Motor neuron (in vitro differentiated cells): ENCODE results near the gene GLCE. TPM values are rescaled to one million over a fixed set of nuclear protein-coding genes. Genes with fewer than 3 reads are reported as not detected.

Experiments
- ATAC-seq, 8 experiments: fragments of 200-7000 bp; cut with Tn5 transposase; replicated peaks in 6 of 8; 2 replicates each; pipeline ENCODE4 v1.8.0; 2021; ENCODE audit warnings: mild to moderate bottlenecking in 8 of 8, moderate library complexity in 8 of 8
- H3K27ac ChIP-seq, 2 donors: fragments of 250-450 bp; sonication (Bioruptor Pico); 2 replicates each; pipeline ENCODE4 v1.9.0; 2021; ENCODE audit warnings: antibody characterized with exemption in 2 of 2, mild to moderate bottlenecking in 2 of 2, moderate library complexity in 1 of 2
- H3K4me1 ChIP-seq, 2 donors: fragments of 250-450 bp; sonication (Bioruptor Pico); replicated peaks in 1 of 2; 2 replicates each; pipeline ENCODE4 v1.6.1; 2021; ENCODE audit warnings: antibody characterized with exemption in 2 of 2, mild to moderate bottlenecking in 2 of 2, moderate library complexity in 1 of 2
- H3K4me3 ChIP-seq, 5 donors: fragments of 250-450 bp; sonication (Bioruptor Pico); 2 replicates each; pipeline ENCODE4 v1.9.0; 2021; ENCODE audit warnings: antibody characterized with exemption in 5 of 5, mild to moderate bottlenecking in 5 of 5, moderate library complexity in 4 of 5
- WGBS, 10 experiments: fragments of 450-650 bp; shearing (Covaris generic); methylation state at CpG; one replicate each; pipeline ENCODE4 v1.0.0; 2022; 5-methylcytosine and 5-hydroxymethylcytosine counted together
- in situ Hi-C, 9 experiments: fragments of 400-800 bp; cut with MboI; loops; one replicate each; pipeline ENCODE4 v1.15.0; 2021; ENCODE audit warnings: low sequenced_read_pairs in 9 of 9, low pct_unique_long_range_greater_than_20kb in 2 of 9; ENCODE audit not compliant: unreplicated experiment in 9 of 9
- total RNA-seq, 8 experiments: library from RNA; unstranded; fragments of 300-600 nt; gene quantifications; 2 replicates each; pipeline versions ENCODE4 v1.2.3 to v1.2.4, GENCODE V29; 2022

Gene GLCE
- total RNA-seq, 8 experiments from 2014 or later: 12.7 to 39.3 (median 20.3) TPM

DNA sequence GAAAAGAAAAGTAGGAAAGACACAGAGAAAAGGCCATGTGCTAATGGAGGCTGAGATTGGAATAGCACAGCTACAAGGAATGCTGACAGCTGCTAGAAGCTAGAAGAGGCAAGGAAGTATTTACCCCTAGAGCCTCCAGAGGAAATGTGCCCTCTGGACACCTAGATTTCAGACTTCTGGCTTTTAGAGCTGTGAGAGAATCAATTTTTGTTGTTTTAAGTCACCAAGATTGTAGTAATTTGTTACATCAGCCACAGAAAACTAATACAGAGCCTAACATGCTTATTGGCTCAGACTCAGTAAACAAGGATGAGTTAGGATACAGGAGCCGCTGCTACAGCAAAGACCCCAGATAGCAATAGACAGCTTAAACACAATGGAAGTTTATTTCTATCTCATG, 33.1 kb upstream of the GLCE start:
- Histone ChIP-seq H3K27ac (no peak overlapping the region), H3K4me1 (peaks cover 0 to 4% of the 10 kb centered on the region in 2 donors), H3K4me3 (no peak overlapping the region)
- in situ Hi-C loops: no loop called here
- ATAC-seq: no peak
- WGBS, 10 experiments: 80 to 100% (median 100%) methylated on average over 1 of the region's 1 CpG; no CpG with 5 or more reads in 7 of the 10 experiments

GRCh38 chr15:69128667-69129311, 31.6 kb upstream of the GLCE start:
- H3K27ac ChIP-seq: no peak overlapping the region
- peaks cover 0 to 10% of the 10 kb centered on the region in 2 donors for H3K4me1 ChIP-seq
- ATAC-seq: peak in 2 of 8 experiments; percentile 31 to 35
- H3K4me3 ChIP-seq: no peak overlapping the region
- 0 to 94% (median 65%) methylated on average over 1 to 2 of the region's 2 CpGs; no CpG with 5 or more reads in 4 of the 10 experiments for WGBS, 10 experiments
- in situ Hi-C loops: no loop called here

GRCh38 chr15:69131362-69132220, 28.8 kb upstream of the GLCE start:
- peaks cover 0 to 21% of the 10 kb centered on the region in 2 donors for H3K4me1 ChIP-seq
- H3K27ac ChIP-seq: no peak overlapping the region
- H3K4me3 ChIP-seq: no peak overlapping the region
- no peak for ATAC-seq
- in situ Hi-C loops: no loop called here
- WGBS, 10 experiments: 67 to 100% (median 87%) methylated on average over 1 to 7 of the region's 7 CpGs

GRCh38 chr15:69132430-69132829, 28.0 kb upstream of the GLCE start:
- no peak for ATAC-seq
- in situ Hi-C loops: no loop called here
- 86 to 100% (median 95%) methylated on average over 1 to 4 of the region's 4 CpGs; no CpG with 5 or more reads in 5 of the 10 experiments for WGBS, 10 experiments
- Histone ChIP-seq H3K27ac (no peak overlapping the region), H3K4me3 (no peak overlapping the region), H3K4me1 (peaks cover 2 to 23% of the 10 kb centered on the region in 2 donors)

- WGBS, 10 experiments: 25 to 100% (median 67%) methylated on average over 1 to 3 of the region's 3 CpGs; no CpG with 5 or more reads in 3 of the 10 experiments
- in situ Hi-C loops: no loop called here
- no peak overlapping the region for H3K27ac ChIP-seq
- H3K4me1 ChIP-seq: peaks cover 7 to 30% of the 10 kb centered on the region in 2 donors
- ATAC-seq: peak in 2 of 8 experiments; percentile 45 to 68
- no peak overlapping the region for H3K4me3 ChIP-seq
Observed at GRCh38 chr15:69132977-69133861, 27.2 kb upstream of the GLCE start.

DNA sequence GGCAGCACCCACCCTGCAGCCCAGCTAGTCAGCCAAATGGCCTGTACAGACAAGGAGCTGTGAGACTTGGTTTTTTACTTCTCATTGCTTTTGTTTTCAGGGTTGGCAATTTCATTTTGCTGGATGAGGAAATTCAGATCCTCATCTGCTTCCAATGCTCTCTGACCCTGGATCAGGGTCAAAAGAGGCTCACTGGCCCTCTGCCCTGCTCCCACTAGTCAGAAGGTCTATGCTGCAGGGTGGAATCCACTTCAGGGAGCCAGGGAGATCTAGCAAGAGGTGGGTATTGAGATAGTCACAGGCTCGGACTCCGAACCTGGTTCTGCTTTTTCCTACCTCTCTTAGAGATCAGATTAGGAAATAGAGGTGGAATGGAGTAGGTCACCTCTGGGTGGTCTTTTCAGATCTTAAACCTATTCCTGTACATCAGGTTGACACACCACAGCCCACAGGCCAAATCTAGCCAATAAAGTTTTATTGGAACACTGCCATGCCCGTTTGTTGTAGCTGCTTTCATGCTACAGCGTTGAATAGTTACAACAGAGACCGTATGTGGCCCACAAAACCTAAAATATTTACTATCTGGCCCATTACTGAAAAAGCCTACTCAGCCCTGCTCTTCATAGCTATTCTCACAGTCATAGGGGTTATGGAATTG, 26.4 kb upstream of the GLCE start:
- Histone ChIP-seq H3K27ac (peak overlapping the region in 1 of 2 donors; percentile 40), H3K4me3 (no peak overlapping the region), H3K4me1 (peaks cover 13 to 36% of the 10 kb centered on the region in 2 donors)
- in situ Hi-C loops: no loop called here
- 65 to 94% (median 86%) methylated on average over 2 to 5 of the region's 5 CpGs; no CpG with 5 or more reads in 2 of the 10 experiments for WGBS, 10 experiments
- ATAC-seq: no peak

DNA sequence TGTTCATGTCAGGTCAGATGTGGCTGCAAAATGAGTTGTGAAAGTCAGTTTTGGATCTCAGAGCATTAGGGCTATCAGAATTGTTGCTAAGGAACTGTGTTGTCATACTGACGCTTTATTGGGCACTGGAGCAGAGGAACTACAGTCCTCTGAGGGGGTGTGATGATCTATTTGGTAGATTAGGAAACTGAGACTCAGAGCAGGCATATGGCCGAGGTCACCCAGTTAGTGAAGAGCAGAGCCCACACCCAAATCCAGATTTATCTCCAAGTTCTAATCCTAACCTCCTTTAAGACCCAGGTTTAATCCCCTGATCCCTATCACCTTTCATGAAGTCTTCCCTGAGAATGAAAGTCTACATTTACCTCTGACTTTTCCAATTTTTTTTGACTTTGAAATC, 25.6 kb upstream of the GLCE start:
- in situ Hi-C loops: no loop called here
- Histone ChIP-seq H3K4me1 (peaks cover 16 to 42% of the 10 kb centered on the region in 2 donors), H3K4me3 (no peak overlapping the region), H3K27ac (peak overlapping the region in 1 of 2 donors; percentile 40)
- ATAC-seq: no peak
- whole genome bisulfite sequencing, 10 experiments: 14 to 92% (median 77%) methylated on average over 1 to 2 of the region's 2 CpGs; no CpG with 5 or more reads in 5 of the 10 experiments

GRCh38 chr15:69135499-69135898, 24.9 kb upstream of the GLCE start:
- peak in 3 of 8 experiments; percentile 68 to 89 (median 68) for ATAC-seq
- 37 to 81% (median 74%) methylated on average over 2 of the region's 2 CpGs; no CpG with 5 or more reads in 6 of the 10 experiments for WGBS, 10 experiments
- in situ Hi-C loops: no loop called here
- Histone ChIP-seq H3K4me3 (no peak overlapping the region), H3K27ac (no peak overlapping the region), H3K4me1 (peaks cover 16 to 49% of the 10 kb centered on the region in 2 donors)

- Histone ChIP-seq H3K4me3 (no peak overlapping the region), H3K27ac (no peak overlapping the region), H3K4me1 (peaks cover 29 to 56% of the 10 kb centered on the region in 2 donors)
- 0 to 80% (median 27%) methylated on average over 1 to 3 of the region's 4 CpGs; no CpG with 5 or more reads in 2 of the 10 experiments for WGBS, 10 experiments
- in situ Hi-C loops: no loop called here
- no peak for ATAC-seq
Observed at GRCh38 chr15:69138963-69139362, 21.5 kb upstream of the GLCE start.

GRCh38 chr15:69140306-69140705, 20.1 kb upstream of the GLCE start:
- Histone ChIP-seq H3K4me1 (peaks cover 35 to 57% of the 10 kb centered on the region in 2 donors), H3K27ac (no peak overlapping the region), H3K4me3 (no peak overlapping the region)
- 17 to 84% (median 73%) methylated on average over 1 to 13 of the region's 13 CpGs; no CpG with 5 or more reads in 3 of the 10 experiments for WGBS, 10 experiments
- ATAC-seq: peak in 1 of 8 experiments; percentile 8
- in situ Hi-C loops: no loop called here

DNA sequence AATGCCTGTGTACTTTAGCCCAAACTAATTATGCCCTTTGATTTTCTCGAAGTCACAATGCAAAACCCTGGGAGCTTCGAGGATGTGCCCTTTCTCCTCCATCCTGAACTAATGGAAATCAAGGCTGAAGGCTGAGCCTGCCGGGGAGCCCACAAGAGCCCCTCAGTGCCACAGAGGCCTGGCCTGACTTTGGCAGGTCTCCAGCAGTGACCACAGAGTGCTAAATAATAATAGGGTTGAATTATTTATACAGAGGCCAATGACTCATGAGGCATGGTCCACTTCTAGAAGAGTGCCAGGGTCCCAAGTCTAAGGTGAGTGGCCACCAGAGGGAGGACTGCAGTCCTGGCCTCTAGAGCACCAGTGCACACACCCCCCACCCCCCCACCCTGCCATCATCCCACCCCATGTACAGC, 19.1 kb upstream of the GLCE start:
- H3K27ac ChIP-seq: no peak overlapping the region
- peak in 4 of 8 experiments; percentile 5 to 71 (median 58) for ATAC-seq
- in situ Hi-C loops: no loop called here
- H3K4me3 ChIP-seq: no peak overlapping the region
- WGBS, 10 experiments: 6 to 81% (median 52%) methylated on average over 1 to 3 of the region's 3 CpGs; no CpG with 5 or more reads in 4 of the 10 experiments
- H3K4me1 ChIP-seq: peaks cover 45 to 66% of the 10 kb centered on the region in 2 donors

DNA sequence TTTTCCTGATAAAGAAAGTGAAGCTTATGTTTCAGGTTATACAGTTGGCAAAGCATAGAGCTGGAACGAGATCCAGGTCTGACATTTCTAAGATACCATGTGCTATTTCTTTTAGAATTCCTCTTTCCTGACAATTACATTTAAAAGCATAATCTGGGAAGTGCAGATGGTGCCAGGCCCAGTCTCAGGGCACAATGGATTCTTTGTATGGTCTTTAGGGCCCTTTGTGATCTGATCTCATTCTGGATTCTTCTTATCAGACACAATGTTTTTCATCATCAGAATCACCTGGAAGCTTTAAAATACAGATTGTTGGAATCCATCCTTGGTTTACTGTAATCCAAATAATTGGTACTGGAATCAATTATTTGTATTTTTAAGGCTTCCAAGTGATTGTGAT, 18.6 kb upstream of the GLCE start:
- Histone ChIP-seq H3K4me1 (peaks cover 46 to 68% of the 10 kb centered on the region in 2 donors), H3K27ac (no peak overlapping the region), H3K4me3 (no peak overlapping the region)
- ATAC-seq: no peak
- in situ Hi-C loops: no loop called here
- 0 to 100% (median 80%) methylated on average over 1 of the region's 1 CpG; no CpG with 5 or more reads in 3 of the 10 experiments for WGBS, 10 experiments
